Heart left ventricle (tissue), 13 donors: ENCODE data around the gene CDCA7.

Experiments
- POLR2A ChIP-seq, 2 donors: fragments of 450-650 bp; IDR thresholded peaks; one replicate each; pipeline ENCODE4 v1.6.1; 2017; ENCODE audit warnings: antibody characterized with exemption in 2 of 2, mild to moderate bottlenecking in 2 of 2, moderate library complexity in 2 of 2
- TF ChIP-seq, protein P1 (sequence below), 12 donors: fragments of 200-600 bp; sonication (generic) in 4 of 12; IDR thresholded peaks; one replicate each; pipeline versions ENCODE4 v1.5.0 to v1.8.0; 2018 to 2022; ENCODE audit warnings: antibody characterized with exemption in 12 of 12, mild to moderate bottlenecking in 5 of 12
- donor health status: ischemic (EF 13 %, LVEDD 7.1; RV severe dilation, severe dysfunction).
- donor health status: DM: no; HTN: yes; CAD: no.
- donor health status: DM: no; HTN: no; CAD: no.
- donor health status: ischemic (EF 25% LVEDD 6.9; RV normal size, moderate dysfunction).
- donor health status: ischemic (EF 25% LVEDD 5.7; RV mildly dilated, moderate dysfunction).
- donor health status: ischemic (EF 35%, LVEDD 5.7; RV mildly dilated, moderate dysfunction).
- donor health status: nonischemic (EF 11% LVEDD 7.7; RV severe dilation, severe dysfunction).
- donor health status: DM: yes; HTN: yes; CAD: no.
- donor health status: PGD.
- donor health status: ischemic (EF 29% LVEDD 5.4; RV normal size, mild dysfunction).
- donor health status: nonischemic (EF 23%, LVEDD 6.1; RV moderate dilation, normal function).

DNA sequence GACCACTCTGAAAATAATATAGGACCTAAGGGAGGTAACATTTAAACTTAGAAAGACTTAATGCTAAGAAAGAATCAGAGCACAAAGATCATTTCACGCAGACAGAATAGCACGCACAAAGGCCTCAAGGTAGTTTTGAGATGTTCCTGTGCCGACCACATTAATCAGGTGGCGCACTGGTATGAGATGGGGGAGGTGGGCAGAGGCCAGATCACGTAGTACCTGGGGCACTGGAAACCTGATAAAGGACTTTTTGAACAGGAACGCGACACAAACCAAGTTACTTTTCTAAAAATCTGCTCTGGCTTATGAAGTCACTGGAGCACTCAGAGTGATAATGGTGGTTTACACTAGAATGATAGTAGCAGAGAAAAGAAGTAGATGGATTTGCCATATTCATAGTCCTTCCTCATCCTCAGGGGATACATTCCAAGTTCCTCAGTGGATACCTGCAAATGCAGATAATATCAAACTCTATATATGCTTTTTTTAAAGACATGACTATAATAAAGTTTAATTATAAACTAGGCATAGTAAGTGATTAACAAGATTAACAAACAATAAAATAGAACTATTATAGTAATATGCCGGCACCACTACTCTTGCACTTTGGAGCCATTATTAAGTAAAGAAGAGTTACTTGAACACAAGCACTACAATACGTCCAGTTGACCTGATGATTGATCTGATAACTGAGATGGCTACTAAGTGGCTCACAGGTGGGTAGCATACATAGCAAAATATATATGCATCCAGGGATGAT is 42.6 kb upstream of the CDCA7 start:
- TF ChIP-seq, protein P1, sequence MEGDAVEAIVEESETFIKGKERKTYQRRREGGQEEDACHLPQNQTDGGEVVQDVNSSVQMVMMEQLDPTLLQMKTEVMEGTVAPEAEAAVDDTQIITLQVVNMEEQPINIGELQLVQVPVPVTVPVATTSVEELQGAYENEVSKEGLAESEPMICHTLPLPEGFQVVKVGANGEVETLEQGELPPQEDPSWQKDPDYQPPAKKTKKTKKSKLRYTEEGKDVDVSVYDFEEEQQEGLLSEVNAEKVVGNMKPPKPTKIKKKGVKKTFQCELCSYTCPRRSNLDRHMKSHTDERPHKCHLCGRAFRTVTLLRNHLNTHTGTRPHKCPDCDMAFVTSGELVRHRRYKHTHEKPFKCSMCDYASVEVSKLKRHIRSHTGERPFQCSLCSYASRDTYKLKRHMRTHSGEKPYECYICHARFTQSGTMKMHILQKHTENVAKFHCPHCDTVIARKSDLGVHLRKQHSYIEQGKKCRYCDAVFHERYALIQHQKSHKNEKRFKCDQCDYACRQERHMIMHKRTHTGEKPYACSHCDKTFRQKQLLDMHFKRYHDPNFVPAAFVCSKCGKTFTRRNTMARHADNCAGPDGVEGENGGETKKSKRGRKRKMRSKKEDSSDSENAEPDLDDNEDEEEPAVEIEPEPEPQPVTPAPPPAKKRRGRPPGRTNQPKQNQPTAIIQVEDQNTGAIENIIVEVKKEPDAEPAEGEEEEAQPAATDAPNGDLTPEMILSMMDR (IDR thresholded peaks at IDR 0.05), result no peak
- no peak for TF ChIP-seq POLR2A (IDR thresholded peaks at IDR 0.05)
